GM18861 (cell line): ENCODE data around the gene WASHC4.
"Not testable (repeated sequence)": the region's sequence is repeated elsewhere in the genome, so short reads cannot be mapped to it uniquely, and the experiment has no call there.

Source experiments
- ATAC-seq: cut with Tn5 transposase; IDR thresholded peaks from one replicate; pipeline ENCODE4 v1.9.1; 2021; ENCODE audit not compliant: unreplicated experiment

Gene WASHC4

DNA sequence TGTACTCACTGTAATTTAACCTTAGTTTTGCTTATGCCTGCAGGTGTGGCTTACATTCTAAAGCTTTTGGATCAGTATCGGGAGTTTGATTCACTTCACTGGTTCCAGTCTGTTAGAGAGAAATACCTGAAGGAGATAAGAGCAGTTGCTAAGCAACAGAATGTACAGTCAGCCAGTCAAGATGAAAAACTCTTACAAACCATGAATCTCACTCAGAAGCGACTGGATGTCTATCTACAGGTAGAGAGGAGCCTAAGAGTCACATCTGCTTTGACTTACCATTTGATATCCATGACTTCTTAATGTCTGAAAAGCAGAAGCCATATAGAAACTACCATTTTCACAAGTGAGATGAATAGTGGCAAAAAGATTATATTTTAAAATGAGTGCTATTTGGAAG, 56.5 kb downstream of the WASHC4 start:
- ATAC-seq, result no peak

DNA sequence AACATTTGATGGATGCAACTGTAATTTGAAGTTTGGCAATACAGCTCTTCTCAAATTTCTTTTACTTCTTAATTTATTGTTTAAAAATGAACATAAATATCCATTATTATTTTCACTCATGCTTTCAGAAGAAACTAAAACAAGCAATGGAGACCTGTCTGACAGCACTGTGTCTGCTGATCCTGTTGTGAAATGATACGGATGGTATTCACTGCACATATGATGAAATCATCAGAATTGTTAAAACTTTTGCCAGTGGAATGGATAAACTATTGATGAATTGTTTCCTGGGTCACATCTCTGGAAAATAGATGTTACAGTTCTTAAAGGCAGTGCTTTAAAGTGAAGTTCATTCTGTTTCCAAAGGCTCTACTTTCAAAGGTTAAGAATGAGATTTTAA, 59.2 kb downstream of the WASHC4 start:
- ATAC-seq, result no peak

DNA sequence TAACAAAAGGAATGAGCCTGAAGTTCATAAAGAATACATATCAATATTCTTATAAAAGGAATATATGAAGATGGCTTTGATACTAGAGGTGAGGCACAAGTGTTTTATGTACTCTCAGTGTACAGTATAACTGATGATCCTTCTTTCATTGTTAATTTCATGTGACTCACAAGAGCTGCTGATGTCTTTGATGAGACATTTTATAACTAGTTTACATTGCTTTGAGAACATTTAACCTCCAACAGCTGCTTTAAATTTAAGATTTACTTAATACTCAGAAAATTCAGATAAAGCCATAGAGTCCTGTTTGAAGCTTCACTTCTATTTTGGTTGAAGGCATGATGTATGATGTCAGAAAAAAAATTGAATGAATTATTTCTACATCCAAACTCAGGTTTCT, 59.8 kb downstream of the WASHC4 start:
- ATAC-seq, result no peak

DNA sequence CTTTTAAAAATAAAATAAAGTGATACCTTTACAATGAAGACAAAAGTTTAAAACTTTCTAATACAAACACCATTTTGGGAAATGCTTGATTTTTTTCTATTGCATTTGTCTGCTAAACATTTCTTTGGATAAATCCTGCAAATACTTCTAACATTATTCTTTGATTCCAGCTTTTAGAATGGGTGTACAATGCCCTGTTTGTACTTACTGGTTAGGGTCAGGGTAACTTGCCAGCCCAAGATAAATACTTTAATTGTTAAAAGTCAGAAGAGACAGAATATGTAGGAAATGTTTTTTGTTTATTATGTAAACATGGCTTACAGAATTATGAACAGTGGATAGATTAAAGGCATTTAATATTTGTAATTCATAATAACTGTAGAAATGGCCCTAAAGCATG, 60.5 kb downstream of the WASHC4 start:
- no peak for ATAC-seq

DNA sequence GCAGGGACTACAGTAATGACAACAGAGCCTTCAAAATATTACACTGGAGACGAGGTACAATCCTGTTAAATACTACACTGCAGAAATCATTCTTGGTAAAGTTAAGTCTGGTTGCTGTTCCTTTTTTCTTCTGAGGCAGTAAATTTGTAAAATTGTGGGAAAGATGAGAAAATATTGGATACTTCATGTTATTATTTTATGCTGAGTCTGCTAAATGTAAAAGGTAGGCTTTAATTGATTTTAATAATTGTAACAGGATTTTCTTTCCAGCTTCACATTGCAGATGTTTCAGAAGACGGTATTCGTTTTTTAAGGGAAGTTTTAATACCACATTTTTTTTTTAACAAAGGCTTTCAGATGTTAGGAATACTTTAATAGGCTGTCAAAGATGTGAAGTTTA, 62.6 kb downstream of the WASHC4 start:
- ATAC-seq, result no peak

DNA sequence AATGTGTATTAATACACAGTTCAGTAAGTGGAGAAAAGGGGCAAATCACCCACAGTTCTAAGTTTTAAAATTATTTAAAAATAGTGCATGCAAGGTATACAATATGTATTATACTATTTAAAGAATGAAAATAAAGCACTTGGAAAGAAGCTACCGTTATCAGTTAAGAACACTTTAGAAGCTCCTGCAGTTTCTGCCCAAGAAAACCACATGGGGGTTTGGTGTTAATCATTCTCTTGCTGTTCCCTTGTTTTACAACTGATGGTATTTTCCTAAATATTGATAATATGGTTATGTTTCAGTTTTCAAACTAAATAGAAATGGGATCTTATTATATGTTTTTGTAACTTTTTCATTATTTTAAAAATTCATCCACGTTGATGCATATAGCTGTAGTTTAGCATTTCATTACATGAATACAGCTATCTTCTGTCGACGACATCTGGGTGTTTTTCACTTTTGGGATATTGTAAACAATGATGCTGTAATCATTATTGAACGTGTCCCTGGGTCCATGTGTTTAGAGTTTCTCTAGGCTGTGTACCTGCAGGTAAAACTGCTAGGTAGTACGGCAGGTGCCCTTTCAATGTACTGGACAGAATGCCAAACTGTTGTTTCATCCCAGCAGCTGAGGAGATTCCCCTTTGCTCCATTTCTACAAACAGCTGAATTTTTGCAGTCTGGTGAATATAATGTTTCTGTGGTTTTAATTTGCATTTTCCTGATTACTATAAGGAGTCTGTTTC, 64.3 kb downstream of the WASHC4 start:
- ATAC-seq, result no peak

DNA sequence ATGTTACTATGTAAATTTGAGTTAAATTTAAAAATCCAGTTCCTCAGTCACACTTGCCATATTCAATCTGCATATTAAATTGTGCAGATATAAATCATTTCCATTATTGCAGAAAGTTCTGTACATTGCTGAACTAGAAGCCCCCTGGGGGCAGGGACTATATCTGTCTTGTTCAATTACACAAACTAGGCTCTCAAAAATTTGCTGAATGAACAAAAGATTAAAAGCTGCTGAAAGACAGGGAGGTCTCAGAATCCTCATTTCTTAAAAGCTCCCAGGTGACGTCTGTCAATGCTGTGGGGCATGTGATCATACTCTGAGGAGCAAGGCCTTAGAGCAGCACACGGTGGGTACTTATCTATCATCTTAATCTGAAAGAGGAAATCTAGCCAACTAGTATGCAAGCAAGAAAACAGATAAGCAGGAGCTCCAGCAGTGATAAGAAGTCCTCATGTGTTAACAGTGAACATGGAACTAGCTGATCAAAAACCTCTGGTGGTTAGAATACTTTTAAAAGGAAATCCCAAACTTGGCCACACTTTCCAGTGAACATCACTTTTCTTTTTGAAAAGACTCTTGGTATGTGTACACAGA, 68.0 kb downstream of the WASHC4 start:
- ATAC-seq, result no peak

DNA sequence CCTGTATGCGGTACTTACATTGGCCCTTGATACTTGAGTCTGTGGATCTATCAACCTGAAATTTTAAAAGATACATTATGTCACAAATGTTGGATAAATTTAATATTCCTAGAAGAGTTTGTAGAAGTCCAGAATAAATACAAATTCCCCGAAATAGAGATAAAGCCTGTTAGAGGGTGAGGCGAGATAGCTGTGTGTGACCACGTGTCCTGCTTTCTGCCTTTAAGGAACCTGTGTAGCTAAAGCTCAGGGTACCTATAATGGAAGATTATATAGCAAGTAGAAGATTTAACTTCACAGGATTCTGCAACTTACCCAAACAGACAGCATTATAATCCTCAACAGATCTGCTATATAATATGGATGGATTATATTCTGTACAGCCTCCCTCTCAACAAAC, 69.7 kb downstream of the WASHC4 start:
- no peak for ATAC-seq

DNA sequence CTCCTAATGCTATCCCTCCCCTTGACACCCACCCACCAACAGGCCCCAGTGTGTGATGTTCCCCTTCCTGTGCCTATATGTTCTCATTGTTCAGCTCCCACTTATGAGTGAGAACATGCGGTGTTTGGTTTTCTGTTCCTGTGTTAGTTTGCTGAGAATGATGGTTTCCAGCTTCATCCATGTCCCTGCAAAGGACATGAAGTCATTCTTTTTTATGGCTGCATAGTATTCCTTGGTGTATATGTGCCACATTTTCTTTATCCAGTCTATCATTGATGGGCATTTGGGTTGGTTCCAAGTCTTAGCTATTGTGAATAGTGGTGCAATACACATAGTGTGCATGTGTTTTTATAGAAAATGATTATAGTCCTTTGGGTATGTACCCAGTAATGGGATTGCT, 71.6 kb downstream of the WASHC4 start:
- not testable (repeated sequence) for ATAC-seq

DNA sequence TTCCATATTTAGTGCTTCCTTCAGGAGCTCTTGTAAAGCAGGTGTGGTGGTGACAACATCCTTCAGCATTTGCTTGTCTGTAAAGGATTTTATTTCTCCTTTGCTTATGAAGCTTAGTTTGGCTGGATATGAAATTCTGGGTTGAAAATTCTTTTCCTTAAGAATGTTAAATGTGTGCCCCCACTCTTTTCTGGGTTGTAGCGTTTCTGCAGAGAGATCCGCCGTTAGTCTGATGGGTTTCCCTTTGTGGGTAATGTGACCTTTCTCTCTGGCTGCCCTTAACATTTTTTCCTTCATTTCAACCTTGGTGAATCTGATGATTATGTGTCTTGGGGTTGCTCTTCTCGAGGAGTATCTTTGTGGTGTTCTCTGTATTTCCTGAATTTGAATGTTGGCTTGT, 75.9 kb downstream of the WASHC4 start:
- not testable (repeated sequence) for ATAC-seq

DNA sequence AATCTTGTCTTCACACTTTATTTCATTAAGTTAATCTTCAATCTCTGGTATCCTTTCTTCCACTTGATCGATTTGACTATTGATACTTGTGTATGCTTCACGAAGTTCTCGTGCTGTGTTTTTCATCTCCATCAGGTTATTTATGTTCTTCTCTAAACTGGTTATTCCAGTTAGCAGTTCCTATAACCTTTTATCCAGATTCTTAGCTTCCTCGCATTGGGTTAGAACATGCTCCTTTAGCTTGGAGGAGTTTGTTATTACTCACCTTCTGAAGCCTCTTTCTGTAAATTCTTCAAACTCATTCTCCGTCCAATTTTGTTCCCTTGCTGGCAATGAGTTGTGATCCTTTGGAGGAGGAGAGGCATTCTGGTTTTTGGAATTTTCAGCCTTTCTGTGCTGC, 76.4 kb downstream of the WASHC4 start:
- not testable (repeated sequence) for ATAC-seq

DNA sequence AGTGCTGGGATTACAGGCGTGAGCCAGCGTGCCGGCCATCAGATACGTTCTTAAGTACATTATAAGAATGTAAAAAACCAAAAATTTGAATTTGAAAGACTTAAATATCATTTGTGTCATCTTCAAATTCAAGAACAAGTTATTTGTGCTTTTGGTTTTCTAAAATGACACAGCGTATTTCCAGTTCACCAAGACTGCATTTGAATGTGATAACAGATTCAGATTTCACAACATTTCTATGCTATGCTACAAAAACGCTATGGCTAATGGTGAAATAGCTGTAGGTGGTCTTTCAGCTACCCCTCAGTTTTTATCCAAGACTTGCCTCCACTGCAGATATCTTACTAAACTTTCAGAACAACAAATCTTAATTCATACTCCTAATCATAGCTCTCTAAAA, 81.8 kb downstream of the WASHC4 start:
- no peak for ATAC-seq

DNA sequence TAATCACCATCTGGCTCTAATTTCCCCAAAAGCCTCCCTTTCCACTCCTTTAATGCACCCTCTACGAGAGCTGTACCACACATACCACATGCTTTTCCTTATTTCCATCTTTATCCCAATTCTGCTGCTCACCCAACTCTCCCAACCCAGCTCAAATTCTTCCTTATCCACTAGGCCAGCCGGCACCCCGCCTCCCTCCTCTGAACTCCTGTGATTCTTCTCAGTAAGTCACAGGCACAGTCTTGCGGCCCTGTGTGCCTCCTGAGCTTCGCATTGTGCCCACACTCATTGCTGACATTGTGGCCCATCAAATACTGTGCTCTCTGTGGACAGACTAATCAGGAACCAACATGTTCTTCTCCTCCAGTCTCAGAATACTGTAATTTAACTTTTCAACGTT, 83.0 kb downstream of the WASHC4 start:
- no peak for ATAC-seq

DNA sequence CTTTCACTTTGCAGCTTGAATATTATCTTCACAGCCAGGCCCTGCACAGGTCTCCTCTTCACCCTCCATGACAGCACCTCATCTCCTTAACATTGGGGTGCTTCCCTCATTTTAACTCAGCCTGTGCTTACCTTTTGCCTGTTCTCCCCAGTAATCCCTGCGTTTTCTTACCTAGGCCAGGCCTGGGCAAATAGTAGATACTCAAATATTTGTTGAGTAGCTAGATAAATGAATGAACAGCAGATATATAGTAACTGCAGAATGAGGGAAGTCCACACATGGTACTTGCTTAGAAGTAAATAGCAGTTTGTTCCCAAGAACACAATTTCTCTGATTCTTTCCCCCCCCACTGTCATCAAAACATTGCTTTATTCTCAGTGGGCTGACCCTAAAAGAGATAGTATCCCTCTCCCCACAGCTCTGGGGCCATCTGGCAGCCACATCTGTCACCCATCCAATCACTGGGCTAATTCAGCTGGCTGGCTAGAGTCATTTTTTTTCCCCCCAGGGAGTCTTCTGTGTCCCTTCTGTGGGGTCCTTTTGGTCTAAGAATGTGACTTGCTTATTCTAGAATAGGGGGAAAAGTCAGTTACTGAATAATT, 85.2 kb downstream of the WASHC4 start:
- no peak for ATAC-seq

DNA sequence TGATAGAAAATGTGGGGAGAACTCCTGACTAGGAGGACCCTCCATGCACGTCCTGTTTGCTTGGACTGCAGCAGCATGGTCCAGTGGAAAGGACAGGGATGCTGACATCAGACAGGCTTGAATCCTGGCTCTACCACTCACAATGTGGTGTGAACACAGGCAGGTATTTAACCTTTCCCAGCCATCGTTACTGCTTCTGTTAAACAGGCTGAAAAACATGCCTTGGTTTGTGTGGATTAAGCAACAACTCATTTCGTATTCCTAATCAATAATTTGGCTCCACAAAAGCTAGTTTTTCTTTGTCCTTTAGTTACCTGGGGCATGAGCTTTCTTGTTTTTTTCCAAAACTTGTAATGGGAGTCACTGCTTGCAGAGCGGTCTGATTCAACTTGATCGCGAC, 87.4 kb downstream of the WASHC4 start:
- no peak for ATAC-seq

DNA sequence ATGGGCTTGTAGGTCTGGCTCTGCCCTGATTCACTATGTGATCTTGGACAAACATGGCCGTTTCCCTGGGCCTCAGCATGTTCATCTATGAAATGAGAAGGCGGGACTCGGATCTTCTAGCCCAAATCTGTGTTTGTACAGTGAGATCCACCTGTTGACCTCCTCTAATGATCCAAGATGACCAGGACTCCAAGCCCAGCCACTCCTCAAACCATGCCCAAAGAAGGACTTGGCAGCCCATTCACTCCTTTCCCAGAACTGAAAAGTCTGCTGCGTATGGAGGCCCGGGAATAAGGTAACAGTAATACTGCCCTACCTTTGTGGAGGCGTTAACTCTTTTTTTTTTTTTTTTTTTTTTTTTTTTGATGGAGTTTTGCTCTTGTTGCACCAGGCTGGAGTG, 88.6 kb downstream of the WASHC4 start:
- no peak for ATAC-seq

DNA sequence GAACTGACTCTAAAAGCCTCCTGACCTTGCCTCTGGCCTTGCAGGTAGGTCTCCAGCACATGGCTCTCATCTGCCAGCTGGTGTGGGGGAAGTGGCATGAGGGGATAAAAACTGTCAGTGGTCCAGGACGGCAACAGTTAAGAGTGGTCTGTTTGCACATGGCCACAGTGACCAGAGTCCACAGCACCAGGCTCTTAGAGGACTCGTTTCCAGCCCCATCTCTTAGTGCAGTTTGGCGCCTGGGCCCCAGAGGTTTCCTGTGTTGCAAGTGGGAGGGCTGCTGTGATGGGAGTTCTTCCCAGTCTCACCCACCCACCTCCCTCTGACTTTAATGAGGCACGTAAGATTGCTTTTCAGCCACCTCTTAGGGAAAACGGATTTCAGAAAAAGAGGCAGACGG, 91.4 kb downstream of the WASHC4 start:
- ATAC-seq, result no peak

DNA sequence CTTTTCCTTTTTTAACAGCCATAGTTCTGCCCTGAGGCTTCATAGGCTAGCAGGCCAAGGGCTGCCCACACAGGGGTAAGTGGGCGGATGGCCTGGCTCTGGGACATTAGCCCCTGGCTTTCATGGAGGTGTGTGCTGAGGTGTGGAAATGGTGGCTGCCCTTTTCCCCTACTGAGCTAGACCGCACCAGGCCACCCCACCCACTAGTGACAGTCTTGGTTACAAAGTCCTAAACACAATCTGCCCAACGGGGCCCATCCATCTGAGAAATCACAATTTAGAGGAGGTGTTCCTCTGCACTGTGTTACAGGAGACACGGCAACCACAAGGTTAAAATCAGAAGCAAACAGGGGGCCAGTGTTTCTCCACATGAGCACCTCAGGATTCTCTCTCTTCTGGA, 92.9 kb downstream of the WASHC4 start:
- ATAC-seq, result no peak

DNA sequence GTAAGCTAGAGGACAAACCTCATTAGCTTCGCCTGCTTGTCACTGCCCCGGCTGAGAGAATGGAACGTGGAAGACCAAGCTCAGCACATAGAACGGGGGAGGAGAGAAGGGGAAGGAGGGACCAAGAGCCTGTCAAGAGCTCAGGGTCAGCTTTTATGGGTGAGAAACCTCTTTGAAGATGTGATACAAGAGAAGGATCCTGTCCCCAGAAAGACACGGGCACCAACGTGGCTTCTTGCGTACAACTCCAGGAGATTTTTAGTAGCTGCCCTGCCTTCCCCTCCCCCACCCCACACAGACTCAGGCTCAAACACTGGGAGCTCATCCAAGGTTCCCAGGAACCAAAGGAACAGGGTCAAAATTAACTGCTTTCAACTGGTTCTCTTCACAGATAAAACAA, 93.8 kb downstream of the WASHC4 start:
- no peak for ATAC-seq

DNA sequence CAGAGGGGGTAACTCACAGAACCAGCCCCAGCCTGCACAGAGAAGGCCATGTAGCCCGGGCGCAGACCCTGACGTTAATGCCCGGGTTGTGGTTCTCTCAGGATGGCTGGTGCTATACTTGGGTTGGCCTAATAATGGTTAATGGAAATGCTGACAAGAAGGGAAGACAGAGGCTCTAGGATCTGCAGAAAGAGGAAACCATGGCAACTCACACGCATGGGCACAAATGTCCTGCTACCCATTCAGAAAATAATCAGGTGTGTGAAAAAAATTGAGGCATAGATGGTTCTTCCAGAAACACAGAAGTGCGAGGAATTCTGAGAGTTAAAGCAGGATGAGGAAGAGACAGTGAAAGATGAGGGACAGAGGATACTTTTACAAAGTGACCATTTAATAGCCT, 94.7 kb downstream of the WASHC4 start:
- no peak for ATAC-seq

DNA sequence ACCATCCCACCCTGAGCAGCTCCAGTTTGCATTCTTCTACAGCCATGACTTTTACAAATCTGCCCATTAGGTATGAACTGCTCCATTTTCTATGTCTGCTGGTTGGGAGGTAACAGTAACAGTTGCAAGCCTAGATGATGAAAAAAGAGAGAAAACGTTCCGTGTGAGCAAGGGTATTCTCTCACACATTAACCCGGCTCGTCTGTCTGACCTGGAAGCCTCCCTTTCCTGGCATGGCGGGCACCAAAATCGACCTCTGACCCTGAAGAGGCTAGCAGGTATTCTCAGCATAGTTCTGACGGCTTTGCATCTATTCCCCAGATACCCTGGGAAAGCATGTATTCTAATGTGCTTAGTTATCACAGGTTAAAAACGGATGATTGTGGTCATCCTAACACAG, 96.6 kb downstream of the WASHC4 start:
- ATAC-seq, result no peak

DNA sequence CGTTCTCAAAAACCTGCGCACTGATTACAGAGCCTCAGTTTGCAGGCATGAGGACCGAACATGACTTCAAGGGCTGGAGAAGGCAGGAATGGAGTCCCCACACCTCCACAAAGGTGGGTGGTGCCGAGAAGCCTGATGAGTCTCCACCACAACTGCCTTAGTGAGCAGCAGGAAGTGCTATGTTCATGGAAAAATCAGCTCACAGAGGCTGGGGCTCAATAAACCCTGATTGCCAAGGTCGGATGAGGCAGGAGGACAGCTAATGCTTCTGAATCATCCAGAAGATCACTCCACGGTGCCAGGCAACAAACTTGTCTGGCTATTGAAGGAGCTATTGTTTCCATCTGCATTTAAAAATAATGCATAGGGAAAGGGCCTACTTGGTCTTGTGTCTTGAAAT, 97.4 kb downstream of the WASHC4 start:
- ATAC-seq, result no peak
